ENCODE data around the gene FOXN4.

Gene FOXN4

GRCh38 chr12:109299849-109300248, 9.2 kb downstream of the FOXN4 start:
- H3K27me3 ChIP-seq (ENCODE audit: insufficient read depth, low read depth), result no peaks in the 10 kb centered on the region

GRCh38 chr12:109296431-109296830, 12.7 kb downstream of the FOXN4 start:
- no peaks in the 10 kb centered on the region for H3K4me1 ChIP-seq (ENCODE audit: low read depth, poor library complexity, severe bottlenecking)
- H3K4me3 ChIP-seq (IDR thresholded peaks at IDR 0.05; ENCODE audit: insufficient read depth, low read depth, low read length), result no peak overlapping the region
- no peaks in the 10 kb centered on the region for H3K36me3 ChIP-seq (ENCODE audit: insufficient read depth)
- no peak overlapping the region for H2AFZ ChIP-seq (ENCODE audit: low read depth)
- no peak overlapping the region for H3K4me2 ChIP-seq
- no peaks in the 10 kb centered on the region for H3K27me3 ChIP-seq (ENCODE audit: insufficient read depth, low read depth)
- TF ChIP-seq, protein P1, sequence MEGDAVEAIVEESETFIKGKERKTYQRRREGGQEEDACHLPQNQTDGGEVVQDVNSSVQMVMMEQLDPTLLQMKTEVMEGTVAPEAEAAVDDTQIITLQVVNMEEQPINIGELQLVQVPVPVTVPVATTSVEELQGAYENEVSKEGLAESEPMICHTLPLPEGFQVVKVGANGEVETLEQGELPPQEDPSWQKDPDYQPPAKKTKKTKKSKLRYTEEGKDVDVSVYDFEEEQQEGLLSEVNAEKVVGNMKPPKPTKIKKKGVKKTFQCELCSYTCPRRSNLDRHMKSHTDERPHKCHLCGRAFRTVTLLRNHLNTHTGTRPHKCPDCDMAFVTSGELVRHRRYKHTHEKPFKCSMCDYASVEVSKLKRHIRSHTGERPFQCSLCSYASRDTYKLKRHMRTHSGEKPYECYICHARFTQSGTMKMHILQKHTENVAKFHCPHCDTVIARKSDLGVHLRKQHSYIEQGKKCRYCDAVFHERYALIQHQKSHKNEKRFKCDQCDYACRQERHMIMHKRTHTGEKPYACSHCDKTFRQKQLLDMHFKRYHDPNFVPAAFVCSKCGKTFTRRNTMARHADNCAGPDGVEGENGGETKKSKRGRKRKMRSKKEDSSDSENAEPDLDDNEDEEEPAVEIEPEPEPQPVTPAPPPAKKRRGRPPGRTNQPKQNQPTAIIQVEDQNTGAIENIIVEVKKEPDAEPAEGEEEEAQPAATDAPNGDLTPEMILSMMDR (conservative IDR thresholded peaks at IDR 0.05; ENCODE audit: low read depth, low read length), result no peak
- no peak overlapping the region for H3K9ac ChIP-seq
- no peaks in the 10 kb centered on the region for H3K79me2 ChIP-seq (ENCODE audit: insufficient read depth, low read depth)
- no peaks in the 10 kb centered on the region for H4K20me1 ChIP-seq (ENCODE audit: insufficient read depth)
- no peak overlapping the region for H3K27ac ChIP-seq

More at GRCh38 chr12:109299849-109300248, 9.2 kb downstream of the FOXN4 start:
- no peaks in the 10 kb centered on the region for H4K20me1 ChIP-seq (ENCODE audit: insufficient read depth)
- no peak overlapping the region for H3K27ac ChIP-seq
- H2AFZ ChIP-seq (ENCODE audit: low read depth), result no peak overlapping the region
- no peaks in the 10 kb centered on the region for H3K79me2 ChIP-seq (ENCODE audit: insufficient read depth, low read depth)
- no peak overlapping the region for H3K9ac ChIP-seq
- TF ChIP-seq, protein P1 (conservative IDR thresholded peaks at IDR 0.05; ENCODE audit: low read depth, low read length), result no peak
- H3K4me1 ChIP-seq (ENCODE audit: low read depth, poor library complexity, severe bottlenecking), result no peaks in the 10 kb centered on the region
- no peaks in the 10 kb centered on the region for H3K36me3 ChIP-seq (ENCODE audit: insufficient read depth)
- no peak overlapping the region for H3K4me3 ChIP-seq (IDR thresholded peaks at IDR 0.05; ENCODE audit: insufficient read depth, low read depth, low read length)
- H3K4me2 ChIP-seq, result no peak overlapping the region

GRCh38 chr12:109295764-109296425, 13.2 kb downstream of the FOXN4 start:
- H3K36me3 ChIP-seq (ENCODE audit: insufficient read depth), result no peaks in the 10 kb centered on the region
- no peak overlapping the region for H2AFZ ChIP-seq (ENCODE audit: low read depth)
- no peaks in the 10 kb centered on the region for H3K27me3 ChIP-seq (ENCODE audit: insufficient read depth, low read depth)
- no peak overlapping the region for H3K9ac ChIP-seq
- H3K27ac ChIP-seq, result no peak overlapping the region
- H3K4me2 ChIP-seq, result no peak overlapping the region
- H3K4me1 ChIP-seq (ENCODE audit: low read depth, poor library complexity, severe bottlenecking), result no peaks in the 10 kb centered on the region
- no peaks in the 10 kb centered on the region for H3K79me2 ChIP-seq (ENCODE audit: insufficient read depth, low read depth)
- H3K4me3 ChIP-seq (IDR thresholded peaks at IDR 0.05; ENCODE audit: insufficient read depth, low read depth, low read length), result no peak overlapping the region
- no peaks in the 10 kb centered on the region for H4K20me1 ChIP-seq (ENCODE audit: insufficient read depth)
- TF ChIP-seq, protein P1 (conservative IDR thresholded peaks at IDR 0.05; ENCODE audit: low read depth, low read length), result no peak

- Histone ChIP-seq H3K4me2 (no peak overlapping the region), H3K9ac (no peak overlapping the region), H4K20me1 (ENCODE audit: insufficient read depth) (no peaks in the 10 kb centered on the region), H3K36me3 (ENCODE audit: insufficient read depth) (no peaks in the 10 kb centered on the region), H3K27me3 (ENCODE audit: insufficient read depth, low read depth) (no peaks in the 10 kb centered on the region), H3K4me3 (IDR thresholded peaks at IDR 0.05; ENCODE audit: insufficient read depth, low read depth, low read length) (no peak overlapping the region), H2AFZ (ENCODE audit: low read depth) (no peak overlapping the region), H3K79me2 (ENCODE audit: insufficient read depth, low read depth) (no peaks in the 10 kb centered on the region), H3K4me1 (ENCODE audit: low read depth, poor library complexity, severe bottlenecking) (no peaks in the 10 kb centered on the region), H3K27ac (no peak overlapping the region)
- TF ChIP-seq, protein P1 (conservative IDR thresholded peaks at IDR 0.05; ENCODE audit: low read depth, low read length), result no peak
Measured at GRCh38 chr12:109294286-109294796, 14.7 kb downstream of the FOXN4 start.
